ENCODE results near the gene JAK1. TPM values are rescaled to one million over a fixed set of nuclear protein-coding genes. Genes with fewer than 3 reads are reported as not detected.
A peak's percentile ranks its signal among the peaks of the same experiment; 100 is the strongest.
"Not testable (repeated sequence)": the region's sequence is repeated elsewhere in the genome, so short reads cannot be mapped to it uniquely, and the experiment has no call there.

JAK1 gene
- total RNA-seq, 1 donor from 2014 or later = 332 TPM

DNA sequence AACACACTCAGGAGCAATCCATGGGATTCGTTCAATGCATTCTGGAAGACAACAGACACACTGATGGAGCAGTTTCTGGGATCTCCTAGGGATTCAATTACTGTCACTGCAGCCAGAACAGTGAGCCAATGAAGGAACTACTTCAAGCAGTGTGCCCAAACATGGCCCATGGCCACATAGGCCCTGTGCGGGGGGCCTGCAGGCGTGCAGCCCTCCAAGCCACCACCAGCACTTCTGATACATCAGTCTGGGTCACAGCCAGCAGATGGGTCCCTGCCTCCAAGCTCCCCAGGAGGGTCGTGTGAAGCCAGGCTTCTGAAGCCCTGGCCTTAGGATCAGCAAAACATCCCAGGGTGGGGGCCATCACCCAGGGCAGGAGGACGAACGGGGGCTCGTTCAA is 122.2 kb downstream of the JAK1 start:
- DNase-seq (ENCODE audit: extremely low read depth, low read depth, low spot score) = no peak

DNA sequence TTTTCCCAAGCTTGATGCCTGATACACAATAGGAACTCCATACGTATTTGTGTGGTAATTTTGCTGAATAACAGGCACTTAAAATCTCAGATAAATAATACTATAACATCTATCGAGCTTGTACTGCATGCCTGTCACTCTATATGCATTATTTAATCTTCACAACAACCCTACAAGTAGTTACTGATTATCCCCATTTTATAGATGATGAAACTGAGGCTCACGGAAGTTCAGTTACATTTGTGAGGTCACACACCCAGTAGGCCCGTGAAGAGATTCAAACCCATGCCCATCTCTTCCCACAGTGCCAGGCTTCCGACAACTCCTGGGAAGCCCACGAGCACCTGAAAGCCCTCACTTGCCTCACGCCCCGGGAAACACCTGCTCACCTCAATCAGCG is 122.7 kb downstream of the JAK1 start:
- DNase-seq (ENCODE audit: extremely low read depth, low read depth, low spot score) = no peak

DNA sequence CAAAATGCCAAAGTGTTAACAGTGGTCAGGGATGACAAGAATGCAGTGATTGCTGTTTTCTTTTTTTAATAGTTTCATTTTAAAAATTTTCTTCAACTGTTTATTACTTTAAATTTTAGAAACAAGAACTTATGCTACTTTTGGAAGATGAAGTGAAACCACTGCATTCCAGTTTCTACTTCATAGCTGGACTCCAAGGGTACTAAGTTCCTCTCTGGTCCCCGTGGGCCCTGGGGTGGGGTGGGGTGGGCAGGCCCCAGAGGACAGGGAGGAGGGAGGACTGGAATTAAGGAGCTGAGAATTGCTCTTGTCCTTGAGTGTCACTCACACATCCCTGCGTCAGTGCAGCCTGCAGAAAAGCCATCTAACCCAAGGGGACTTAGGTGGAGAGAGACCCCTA is 124.1 kb downstream of the JAK1 start:
- DNase-seq (ENCODE audit: extremely low read depth, low read depth, low spot score) = no peak

DNA sequence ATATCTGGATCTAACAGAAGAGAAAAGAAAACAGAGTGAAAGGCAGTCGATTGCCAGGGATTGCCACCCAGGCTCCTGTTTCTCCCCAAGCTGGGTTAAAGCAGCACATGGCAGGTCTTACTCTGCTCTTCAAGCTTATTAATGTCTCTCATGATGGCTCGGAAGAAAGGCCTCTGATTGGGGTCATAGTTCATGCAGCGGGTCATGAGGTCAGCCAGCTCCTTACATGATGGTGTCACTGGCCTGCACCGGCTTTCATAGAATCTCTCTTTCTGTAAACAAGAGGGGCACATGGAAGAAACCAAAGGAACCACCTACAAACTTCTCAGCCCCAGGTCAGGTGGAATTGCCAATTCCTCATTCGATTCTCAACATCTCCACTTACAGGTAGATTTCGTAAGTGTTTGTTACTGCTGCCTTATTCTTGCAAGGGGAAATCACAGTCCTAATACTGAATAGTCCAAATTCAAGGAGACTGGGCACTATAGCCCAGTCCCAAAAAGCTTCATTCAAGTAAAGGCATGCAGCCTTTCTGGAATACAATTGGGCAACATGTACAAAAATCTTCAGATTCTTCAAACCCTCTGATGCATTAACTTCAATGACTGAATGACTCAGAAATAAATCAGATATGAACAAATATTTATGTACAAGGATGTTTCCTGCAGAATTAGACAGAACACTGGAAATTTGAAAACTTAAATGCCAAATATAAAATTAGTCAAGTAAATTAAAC is 124.9 kb downstream of the JAK1 start:
- DNase-seq (ENCODE audit: extremely low read depth, low read depth, low spot score) = no peak

DNA sequence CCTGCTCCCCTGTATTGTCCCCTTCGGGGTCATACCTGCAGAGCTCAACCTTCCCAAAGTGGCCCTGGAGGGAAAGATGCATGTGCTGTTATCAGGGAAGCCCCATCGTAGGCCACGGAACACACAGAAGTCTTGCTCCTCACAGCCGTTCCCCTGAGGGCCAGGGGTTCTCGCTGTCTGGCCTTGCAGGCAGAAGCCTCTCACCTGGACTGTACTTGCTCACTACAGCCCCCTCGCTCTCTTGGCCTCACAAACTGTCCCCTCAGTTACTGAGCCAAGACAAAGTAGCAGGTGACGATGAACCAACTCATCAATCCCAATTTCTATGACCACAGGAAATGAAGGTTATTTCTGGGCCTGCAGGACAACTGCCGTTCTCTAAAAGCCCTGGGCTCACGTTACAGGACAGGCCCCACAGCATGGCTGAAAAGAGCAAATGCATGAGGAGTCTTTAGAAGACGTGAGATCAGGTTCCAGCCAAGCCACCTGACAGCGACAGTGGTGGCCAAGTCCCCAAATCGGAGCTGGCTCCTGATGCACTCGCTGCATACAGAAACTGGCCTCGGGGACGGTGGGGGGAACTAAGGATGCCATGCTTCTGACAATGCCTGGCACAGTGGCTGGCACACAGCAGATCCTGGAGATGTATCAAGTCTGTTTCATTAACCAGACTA is 126.5 kb downstream of the JAK1 start:
- no peak for DNase-seq (ENCODE audit: extremely low read depth, low read depth, low spot score)

DNA sequence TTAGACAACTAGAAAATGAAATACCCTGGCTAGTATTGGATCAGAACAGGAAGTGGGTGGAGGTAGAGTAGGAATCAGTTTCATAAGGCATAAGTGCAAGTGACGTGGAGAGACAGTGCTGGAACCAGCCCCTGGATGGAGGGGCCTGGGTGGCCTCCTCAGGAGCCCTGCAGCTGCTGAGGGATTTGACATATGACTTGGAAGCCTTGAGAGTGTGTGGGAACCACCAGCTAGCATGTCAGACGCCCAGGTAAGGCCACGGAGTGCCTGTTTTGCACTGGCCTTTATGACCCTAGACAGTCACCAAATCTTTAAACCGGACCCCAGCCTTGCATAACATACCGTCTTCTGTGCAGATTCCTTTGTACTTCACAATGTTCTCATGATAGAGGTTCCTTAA is 127.1 kb downstream of the JAK1 start:
- DNase-seq (ENCODE audit: extremely low read depth, low read depth, low spot score) = no peak

DNA sequence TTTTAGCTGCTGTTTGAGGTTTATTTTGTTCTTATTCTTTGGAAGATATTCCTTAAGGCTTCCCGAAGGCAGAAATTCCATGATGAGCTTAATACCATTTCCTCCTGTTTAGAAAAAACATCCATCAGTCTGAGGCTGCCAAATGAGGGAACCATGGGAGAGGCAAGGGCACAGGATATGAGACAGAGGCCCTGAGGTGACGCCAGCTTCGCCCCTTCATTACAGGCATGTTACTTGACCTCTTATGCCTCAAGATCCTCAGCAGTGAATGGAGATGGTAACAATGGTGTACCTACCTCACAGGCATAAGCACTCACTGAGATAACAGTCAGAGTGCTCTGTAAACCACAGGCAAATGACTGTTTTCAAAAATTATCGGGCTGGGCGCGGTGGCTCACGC is 127.9 kb downstream of the JAK1 start:
- DNase-seq (ENCODE audit: extremely low read depth, low read depth, low spot score) = peak; percentile 72

DNA sequence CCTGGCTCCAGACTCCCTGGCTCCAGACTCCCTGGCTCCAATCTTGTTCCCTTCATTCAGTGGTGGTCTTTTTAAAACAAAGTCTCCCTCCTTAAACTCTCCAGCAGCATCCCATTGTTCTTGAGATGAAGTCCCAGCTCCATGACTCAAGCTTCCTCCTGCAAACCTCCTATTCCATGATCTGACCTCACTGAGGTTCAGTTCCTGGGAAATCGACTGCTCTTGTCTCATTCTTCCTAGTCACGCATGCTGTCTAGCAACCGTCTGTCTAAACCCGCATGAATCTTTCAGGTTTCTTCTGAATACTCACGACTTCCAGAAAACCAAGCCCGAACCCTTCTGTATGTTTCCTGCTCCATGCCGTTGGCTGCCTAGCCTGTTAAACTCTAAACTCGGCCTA is 129.5 kb downstream of the JAK1 start:
- DNase-seq (ENCODE audit: extremely low read depth, low read depth, low spot score) = peak; percentile 83

DNA sequence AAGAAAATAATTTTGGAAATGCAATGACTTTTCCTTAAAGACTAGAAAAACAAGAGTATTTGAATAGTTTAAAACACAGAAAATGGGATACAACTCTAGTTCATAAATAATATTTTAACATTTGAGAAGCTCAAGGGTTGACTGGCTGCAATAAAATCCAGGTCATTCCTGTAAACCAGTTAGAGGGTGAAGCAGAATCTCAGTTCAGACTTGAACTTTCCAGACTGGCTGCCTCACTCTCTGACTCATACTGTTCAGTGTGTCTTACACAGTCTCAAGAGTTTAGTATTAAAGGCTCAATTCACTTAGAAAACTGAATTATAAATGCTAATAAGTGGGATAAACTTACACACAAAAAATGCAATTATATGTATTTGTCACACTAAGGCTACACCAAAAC is 131.6 kb downstream of the JAK1 start:
- no peak for DNase-seq (ENCODE audit: extremely low read depth, low read depth, low spot score)

DNA sequence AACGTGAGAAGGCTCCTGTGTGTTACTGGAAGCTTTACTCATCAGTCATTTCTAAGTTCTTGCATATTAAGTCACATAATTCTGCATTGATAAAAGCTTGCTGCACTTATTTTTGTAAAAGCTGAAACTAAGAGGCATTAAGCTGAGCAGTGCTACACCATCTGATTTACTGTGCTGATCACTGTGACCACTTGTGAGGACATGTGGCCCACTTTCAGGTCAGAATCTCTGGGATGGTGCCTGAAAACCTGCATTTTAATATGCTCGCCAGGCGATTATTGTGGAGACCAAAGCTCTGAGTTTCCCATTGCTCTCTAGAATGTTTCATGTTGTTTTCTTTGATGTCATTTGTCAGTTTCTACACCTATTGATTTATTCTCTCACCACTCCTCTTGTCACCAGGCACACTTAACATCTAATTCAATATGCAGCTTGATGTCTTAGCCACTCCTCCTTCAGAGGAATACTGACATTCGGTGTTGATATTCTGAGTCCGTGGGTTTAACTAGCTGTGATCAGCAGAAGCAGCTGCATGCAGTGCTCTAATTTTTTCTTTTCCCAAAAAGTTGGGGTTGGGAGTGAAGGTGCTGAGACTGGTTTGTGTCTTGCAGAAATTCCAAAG is 136.2 kb downstream of the JAK1 start:
- no peak for DNase-seq (ENCODE audit: extremely low read depth, low read depth, low spot score)

DNA sequence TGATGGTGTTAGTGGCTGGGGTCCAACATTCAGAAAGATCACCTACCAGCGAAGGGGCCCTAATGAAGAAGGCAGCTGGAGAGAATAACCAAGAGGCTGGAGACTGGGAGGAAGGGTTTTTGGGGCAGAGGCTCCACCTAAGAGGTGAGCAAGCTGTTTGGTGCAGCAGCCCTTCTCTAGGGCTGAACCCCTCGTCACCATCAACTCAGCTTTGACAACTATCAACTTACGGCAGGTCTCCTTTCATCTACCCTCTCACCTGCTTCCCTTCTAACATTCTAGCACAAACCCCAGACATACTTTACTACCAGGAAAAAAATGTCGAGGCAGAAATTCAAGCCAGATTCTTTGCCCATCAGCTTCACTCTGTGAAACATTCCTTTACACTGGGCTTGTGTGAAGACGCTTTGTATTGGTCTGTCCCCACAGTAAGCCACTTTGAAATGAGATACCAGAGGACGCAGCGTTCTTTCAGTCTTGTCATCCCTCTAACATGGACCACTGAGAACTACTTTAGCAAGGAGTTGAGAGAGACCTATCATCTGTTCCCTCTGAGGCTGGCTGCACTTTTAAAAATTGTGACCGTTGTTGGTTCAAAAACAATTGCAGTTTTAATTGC is 136.8 kb downstream of the JAK1 start:
- no peak for DNase-seq (ENCODE audit: extremely low read depth, low read depth, low spot score)

DNA sequence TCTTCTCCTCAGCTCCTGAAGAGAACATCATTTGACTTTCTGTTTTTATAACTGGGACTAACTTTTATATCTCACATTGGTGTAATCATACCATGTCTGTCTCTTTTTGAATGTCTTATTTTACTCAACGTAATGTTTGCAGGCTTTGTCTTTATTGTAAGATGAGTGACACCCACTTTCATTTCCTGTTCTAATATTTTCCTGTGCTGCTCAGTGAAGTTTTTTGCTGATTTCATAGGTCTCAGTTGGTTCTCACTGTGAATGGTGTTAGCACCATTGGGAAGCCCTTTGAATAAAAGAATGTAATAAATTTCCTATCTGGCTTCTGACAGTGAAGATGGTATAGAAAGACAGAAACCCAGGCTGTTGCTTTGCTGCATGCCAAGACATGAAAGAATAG is 137.5 kb downstream of the JAK1 start:
- DNase-seq (ENCODE audit: extremely low read depth, low read depth, low spot score) = no peak

DNA sequence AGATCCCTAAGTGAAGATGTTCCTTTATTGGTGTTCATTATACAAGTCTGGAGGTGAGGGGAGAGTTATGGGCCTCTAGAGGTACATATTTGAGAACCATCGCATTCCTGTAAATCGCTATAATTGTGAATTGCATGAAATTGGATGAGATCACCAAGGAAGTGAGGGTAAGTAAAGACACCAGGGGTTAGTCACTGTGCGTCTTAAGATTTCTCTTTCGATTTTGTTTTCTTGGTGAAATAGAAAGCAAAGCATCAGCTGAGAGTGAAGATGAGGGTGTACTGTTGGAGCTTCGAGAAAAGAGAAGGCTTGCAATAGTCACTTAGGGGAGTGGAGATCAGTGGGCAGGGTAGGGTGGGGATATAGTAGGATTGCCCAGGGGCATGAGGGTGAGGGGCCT is 139.4 kb downstream of the JAK1 start:
- DNase-seq (ENCODE audit: extremely low read depth, low read depth, low spot score) = no peak

DNA sequence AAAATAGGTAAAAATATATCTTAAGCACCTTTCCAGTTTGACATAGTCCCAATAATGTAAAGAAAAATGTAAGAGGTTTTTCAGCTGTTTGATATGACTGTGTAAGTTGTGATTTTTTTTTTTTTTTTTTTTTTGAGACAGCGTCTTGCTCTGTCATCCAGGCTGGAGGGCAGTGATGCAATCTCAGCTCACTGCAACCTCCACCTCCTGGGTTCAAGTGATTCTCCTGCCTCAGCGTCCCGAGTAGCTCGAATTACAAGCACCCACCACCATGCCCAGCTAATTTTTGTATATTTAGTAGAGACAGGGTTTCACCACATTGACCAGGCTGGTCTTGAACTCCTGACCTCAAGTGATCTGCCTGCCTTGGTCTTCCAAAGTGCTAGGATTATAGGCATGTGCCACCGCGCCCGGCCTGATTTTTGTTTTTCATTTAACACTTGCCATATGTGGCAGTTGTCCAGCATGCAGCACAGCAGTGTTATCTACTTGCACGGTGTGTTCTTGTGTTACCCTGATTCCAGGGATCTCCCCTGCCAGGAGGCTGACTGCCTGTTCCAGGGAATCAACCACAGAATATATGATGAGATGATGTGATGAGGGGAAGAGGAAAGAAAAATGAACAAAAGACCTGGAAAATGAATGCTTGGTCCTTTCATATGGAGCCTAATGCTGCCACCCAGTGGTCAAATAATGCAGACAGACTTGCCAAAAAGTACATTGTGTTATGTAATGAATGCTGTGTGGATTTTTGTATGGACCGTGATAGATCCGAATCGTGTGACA is 142.5 kb downstream of the JAK1 start:
- peak; percentile 61 for DNase-seq (ENCODE audit: extremely low read depth, low read depth, low spot score)

DNA sequence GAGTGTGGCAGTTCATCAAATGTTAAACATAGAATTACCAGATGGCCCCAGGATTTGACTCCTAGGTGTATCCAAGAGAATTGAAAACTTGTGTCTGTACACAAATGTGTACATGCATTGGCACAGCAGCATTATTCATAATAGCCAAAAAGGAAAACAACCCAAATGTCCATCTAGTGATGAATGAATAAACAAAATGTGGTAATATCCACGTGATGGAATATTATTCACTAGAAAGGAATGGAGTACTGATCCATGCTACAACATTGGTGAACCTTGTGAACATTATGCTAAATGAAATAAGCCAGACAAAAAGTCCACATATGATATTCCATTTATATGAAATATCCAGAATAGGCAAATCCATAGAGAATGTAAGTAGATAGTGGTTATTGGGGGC is 143.7 kb downstream of the JAK1 start:
- DNase-seq (ENCODE audit: extremely low read depth, low read depth, low spot score) = no peak

DNA sequence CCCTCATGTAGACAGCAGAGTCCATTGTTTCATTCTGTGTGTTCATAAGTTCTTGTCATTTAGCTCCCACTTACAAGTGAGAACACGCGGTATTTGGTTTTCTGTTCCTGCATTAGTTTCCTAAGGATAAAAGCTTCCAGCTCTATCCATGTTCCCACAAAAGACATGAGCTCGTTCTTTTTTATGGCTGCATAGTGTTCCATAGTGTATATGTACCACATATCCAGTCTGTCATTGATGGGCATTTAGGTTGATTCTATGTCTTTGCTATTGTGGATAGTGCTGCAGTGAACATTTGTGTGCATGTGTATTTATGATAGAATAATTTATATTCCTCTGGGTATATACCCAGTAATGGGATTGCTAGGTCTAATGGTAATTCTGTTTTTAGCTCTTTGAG is 145.8 kb downstream of the JAK1 start:
- DNase-seq (ENCODE audit: extremely low read depth, low read depth, low spot score) = not testable (repeated sequence)

DNA sequence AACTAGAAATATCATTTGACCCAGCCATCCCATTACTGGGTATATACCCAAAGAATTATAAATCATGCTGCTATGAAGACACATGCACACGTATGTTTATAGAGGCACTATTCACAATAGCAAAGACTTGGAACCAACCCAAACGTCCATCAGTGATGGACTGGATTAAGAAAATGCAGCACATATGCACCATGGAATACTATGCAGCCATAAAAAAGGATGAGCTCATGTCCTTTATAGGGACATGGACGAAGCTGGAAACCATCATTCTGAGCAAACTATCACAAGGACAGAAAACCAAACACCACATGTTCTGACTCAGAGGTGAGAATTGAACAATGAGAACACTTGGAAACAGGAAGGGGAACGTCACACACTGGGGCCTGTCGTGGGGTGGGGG is 149.0 kb downstream of the JAK1 start:
- not testable (repeated sequence) for DNase-seq (ENCODE audit: extremely low read depth, low read depth, low spot score)

DNA sequence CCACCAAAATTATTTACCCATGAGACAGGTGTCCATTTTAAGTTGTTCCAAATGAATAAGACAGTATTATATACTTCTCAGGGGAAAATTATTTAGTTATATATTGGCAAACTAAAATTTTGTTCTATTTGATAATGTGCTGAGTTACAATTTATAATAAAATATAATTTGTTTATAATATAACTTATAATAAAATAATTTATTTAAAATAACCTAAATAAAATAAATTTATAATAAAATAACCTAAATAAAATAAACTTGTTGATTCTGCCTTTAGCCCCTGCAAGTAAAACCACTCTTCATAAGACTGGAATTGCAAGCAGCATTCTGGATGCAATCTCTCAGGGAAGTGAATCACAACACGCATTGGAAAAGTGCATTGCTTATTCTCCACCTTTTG is 151.9 kb downstream of the JAK1 start:
- DNase-seq (ENCODE audit: extremely low read depth, low read depth, low spot score) = no peak

DNA sequence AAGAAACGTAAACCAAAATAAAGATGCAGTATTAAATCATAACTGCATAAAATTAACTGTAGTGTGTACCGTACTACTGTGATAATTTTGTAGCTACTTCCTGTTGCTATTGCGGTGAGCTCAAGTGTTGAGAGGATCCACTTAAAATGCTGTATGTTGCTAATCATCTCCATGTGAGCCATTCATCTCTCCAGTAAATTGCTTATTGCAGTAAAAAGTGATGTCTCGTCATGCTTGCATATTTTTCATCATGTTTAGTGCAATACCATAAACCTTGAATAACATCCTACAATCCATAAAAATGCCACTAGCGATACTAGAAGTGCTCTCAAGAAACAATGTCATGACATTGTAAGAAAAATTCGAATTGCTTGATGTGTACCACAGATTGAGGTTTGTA is 155.2 kb downstream of the JAK1 start:
- no peak for DNase-seq (ENCODE audit: extremely low read depth, low read depth, low spot score)

DNA sequence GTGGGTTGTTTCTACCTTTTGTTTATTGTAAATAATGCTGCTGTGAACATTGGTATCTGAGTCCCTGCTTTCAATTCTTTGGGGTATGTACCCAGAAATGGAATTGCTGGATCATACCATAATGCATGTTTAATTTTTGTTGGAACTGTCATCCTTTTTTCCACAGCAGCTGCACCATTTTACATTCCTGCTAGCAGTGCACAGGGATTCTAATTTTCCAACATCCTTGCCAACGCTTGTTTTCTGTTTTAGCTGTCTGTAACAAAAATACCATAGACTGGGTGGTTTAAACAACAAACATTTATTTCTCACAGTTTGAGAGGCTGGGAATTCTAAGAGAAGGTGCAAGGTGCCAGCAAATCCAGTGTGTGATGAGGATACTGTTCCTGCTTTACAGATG is 156.3 kb downstream of the JAK1 start:
- DNase-seq (ENCODE audit: extremely low read depth, low read depth, low spot score) = no peak

DNA sequence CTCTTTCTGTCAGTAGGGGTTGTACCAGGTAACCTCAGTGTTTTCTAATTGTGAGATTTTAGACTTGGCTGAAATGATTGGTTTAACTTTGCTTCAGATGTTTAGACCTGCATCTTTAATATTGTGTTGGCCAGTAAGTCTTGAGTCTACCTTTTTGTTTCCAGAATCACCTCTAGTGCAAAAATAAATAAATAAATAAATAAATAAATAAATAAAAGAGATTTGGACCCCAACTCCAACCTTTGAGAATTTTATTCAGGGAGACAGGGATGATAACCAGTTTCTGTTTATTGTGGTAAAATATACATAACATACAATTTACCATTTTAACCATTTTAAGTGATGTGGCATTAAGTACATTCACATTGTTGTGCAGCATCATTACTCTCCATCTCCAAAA is 157.0 kb downstream of the JAK1 start:
- DNase-seq (ENCODE audit: extremely low read depth, low read depth, low spot score) = no peak
